Prostate gland (tissue), 2 donors: ENCODE results near the gene TESMIN.

ENCODE experiments used
- POLR2AphosphoS5 ChIP-seq: sonication (generic); formaldehyde crosslinking; IDR thresholded peaks from one replicate; pipeline ENCODE4 v1.6.1; 2017; ENCODE audit warnings: antibody characterized with exemption
- TF ChIP-seq, protein P1 (sequence below), 4 experiments: fragments of 200-600 bp in 2 of 4; fragments of 450-650 bp in 2 of 4; sonication (generic) in 2 of 4; IDR thresholded peaks; 1 replicate in 3 of 4; 2 replicates in 1 of 4; pipeline ENCODE4 v1.5.1; 2016 to 2019; ENCODE audit warnings: antibody characterized with exemption in 4 of 4, mild to moderate bottlenecking in 2 of 4, moderate library complexity in 2 of 4

DNA sequence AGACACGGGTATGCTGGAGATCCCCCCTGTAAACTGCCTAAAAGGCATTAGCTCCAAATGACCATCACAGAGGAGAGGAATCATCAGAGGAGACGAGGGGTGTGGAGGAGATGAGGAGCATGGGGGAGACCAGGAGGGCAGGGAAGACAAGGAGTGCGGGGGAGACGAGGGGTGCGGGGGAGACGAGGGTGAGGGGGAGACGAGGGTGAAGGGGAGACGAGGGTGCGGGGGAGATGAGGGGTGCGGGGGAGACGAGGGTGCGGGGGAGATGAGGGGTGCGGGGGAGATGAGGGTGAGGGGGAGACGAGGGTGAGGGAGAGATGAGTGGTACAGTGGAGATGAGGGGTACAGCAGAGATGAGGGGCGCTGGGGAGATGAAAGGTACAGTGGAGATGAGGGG, 84.5 kb downstream of the TESMIN start:
- no peak for TF ChIP-seq POLR2AphosphoS5
- TF ChIP-seq, protein P1, sequence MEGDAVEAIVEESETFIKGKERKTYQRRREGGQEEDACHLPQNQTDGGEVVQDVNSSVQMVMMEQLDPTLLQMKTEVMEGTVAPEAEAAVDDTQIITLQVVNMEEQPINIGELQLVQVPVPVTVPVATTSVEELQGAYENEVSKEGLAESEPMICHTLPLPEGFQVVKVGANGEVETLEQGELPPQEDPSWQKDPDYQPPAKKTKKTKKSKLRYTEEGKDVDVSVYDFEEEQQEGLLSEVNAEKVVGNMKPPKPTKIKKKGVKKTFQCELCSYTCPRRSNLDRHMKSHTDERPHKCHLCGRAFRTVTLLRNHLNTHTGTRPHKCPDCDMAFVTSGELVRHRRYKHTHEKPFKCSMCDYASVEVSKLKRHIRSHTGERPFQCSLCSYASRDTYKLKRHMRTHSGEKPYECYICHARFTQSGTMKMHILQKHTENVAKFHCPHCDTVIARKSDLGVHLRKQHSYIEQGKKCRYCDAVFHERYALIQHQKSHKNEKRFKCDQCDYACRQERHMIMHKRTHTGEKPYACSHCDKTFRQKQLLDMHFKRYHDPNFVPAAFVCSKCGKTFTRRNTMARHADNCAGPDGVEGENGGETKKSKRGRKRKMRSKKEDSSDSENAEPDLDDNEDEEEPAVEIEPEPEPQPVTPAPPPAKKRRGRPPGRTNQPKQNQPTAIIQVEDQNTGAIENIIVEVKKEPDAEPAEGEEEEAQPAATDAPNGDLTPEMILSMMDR (IDR thresholded peaks at IDR 0.05), result no peak
